Trophoblast cell (in vitro differentiated cells and primary cell): ENCODE measurements around the gene DNPH1.
A peak's percentile ranks its signal among the peaks of the same experiment; 100 is the strongest.

Source experiments
- DNase-seq, 2 donors: peaks; one replicate each; pipeline ENCODE4 v3.0.0-alpha.2; 2016
- H2AFZ ChIP-seq: 2 replicates; pipeline ENCODE4 v1.6.1; 2013; ENCODE audit warnings: low read length, moderate library complexity, mild to moderate bottlenecking; ENCODE audit not compliant: insufficient read depth, poor library complexity
- H2AK5ac ChIP-seq: 2 replicates; pipeline ENCODE4 v1.6.1; 2013; ENCODE audit warnings: mild to moderate bottlenecking, low read length
- H2BK120ac ChIP-seq: 2 replicates; pipeline ENCODE4 v1.6.1; 2013; ENCODE audit warnings: low read length, mild to moderate bottlenecking, moderate library complexity; ENCODE audit not compliant: insufficient read depth, poor library complexity
- H2BK12ac ChIP-seq: 2 replicates; pipeline ENCODE4 v1.6.1; 2013; ENCODE audit warnings: mild to moderate bottlenecking, low read length, moderate library complexity
- H2BK5ac ChIP-seq: 2 replicates; pipeline ENCODE4 v1.6.1; 2013; ENCODE audit warnings: low read length, low read depth, moderate library complexity, mild to moderate bottlenecking; ENCODE audit not compliant: poor library complexity
- H3K14ac ChIP-seq: 2 replicates; pipeline ENCODE4 v1.6.1; 2013; ENCODE audit warnings: mild to moderate bottlenecking, low read length
- H3K18ac ChIP-seq: 2 replicates; pipeline ENCODE4 v1.6.1; 2013; ENCODE audit warnings: mild to moderate bottlenecking, low read length
- H3K23ac ChIP-seq: 2 replicates; pipeline ENCODE4 v1.6.1; 2013; ENCODE audit warnings: low read length
- H3K27ac ChIP-seq: 2 replicates; pipeline ENCODE4 v1.5.1; 2013; ENCODE audit warnings: low read depth, mild to moderate bottlenecking, inconsistent platforms, low read length, moderate library complexity
- H3K27me3 ChIP-seq: 2 replicates; pipeline ENCODE4 v1.6.1; 2013; ENCODE audit warnings: inconsistent platforms, mild to moderate bottlenecking, low read length, moderate library complexity; ENCODE audit not compliant: insufficient read depth
- H3K36me3 ChIP-seq, 2 experiments: 1 replicate in 1 of 2; 2 replicates in 1 of 2; pipeline ENCODE4 v1.6.1; 2013; ENCODE audit warnings: low read length in 2 of 2, mild to moderate bottlenecking in 2 of 2, moderate library complexity in 1 of 2; ENCODE audit not compliant: insufficient read depth in 2 of 2, control insufficient read depth in 1 of 2
- H3K4ac ChIP-seq: 2 replicates; pipeline ENCODE4 v1.6.1; 2013; ENCODE audit warnings: low read depth, mild to moderate bottlenecking, low read length, moderate library complexity
- H3K4me1 ChIP-seq, 2 experiments: 1 replicate in 1 of 2; 2 replicates in 1 of 2; pipeline ENCODE4 v1.6.1; 2013; ENCODE audit warnings: low read length in 2 of 2, mild to moderate bottlenecking in 2 of 2, moderate library complexity in 1 of 2; ENCODE audit not compliant: insufficient read depth in 2 of 2, control insufficient read depth in 1 of 2
- H3K4me2 ChIP-seq: 2 replicates; pipeline ENCODE4 v1.6.1; 2013; ENCODE audit warnings: inconsistent platforms, mild to moderate bottlenecking, low read length, moderate library complexity
- H3K4me3 ChIP-seq: 2 replicates; pipeline ENCODE4 v1.5.1; 2013; ENCODE audit warnings: mild to moderate bottlenecking, low read depth, low read length, inconsistent platforms
- H3K79me1 ChIP-seq: one replicate; pipeline ENCODE4 v1.6.1; 2013; ENCODE audit warnings: low read length
- H3K79me2 ChIP-seq: 2 replicates; pipeline ENCODE4 v1.6.1; 2013; ENCODE audit warnings: low read length, mild to moderate bottlenecking; ENCODE audit not compliant: control insufficient read depth, insufficient read depth, poor library complexity
- H3K9ac ChIP-seq: 2 replicates; pipeline ENCODE4 v1.6.1; 2013; ENCODE audit warnings: mild to moderate bottlenecking, low read length
- H3K9me3 ChIP-seq: 2 replicates; pipeline ENCODE4 v1.6.1; 2013; ENCODE audit warnings: low read depth, mild to moderate bottlenecking, control low read depth, inconsistent platforms, low read length; ENCODE audit not compliant: insufficient read depth
- H4K12ac ChIP-seq: 2 replicates; pipeline ENCODE4 v1.6.1; 2013; ENCODE audit warnings: low read depth, mild to moderate bottlenecking, low read length, moderate library complexity
- H4K8ac ChIP-seq: 2 replicates; pipeline ENCODE4 v1.6.1; 2013; ENCODE audit warnings: low read depth, mild to moderate bottlenecking, low read length, moderate library complexity
- H4K91ac ChIP-seq: one replicate; pipeline ENCODE4 v1.6.1; 2013; ENCODE audit warnings: low read depth, mild to moderate bottlenecking, low read length, moderate library complexity
- WGBS: extraction: QIAGEN DNeasy Blood & Tissue Kit; methylation state at CpG from one replicate; pipeline ENCODE4 v1.1.7; 2013; ENCODE audit warnings: missing lambda C conversion rate; ENCODE audit not compliant: insufficient read length, insufficient coverage; ENCODE audit errors: extremely low coverage; 5-methylcytosine and 5-hydroxymethylcytosine counted together

DNPH1 gene

GRCh38 chr6:43185391-43185985 lies 43.8 kb downstream of the DNPH1 start:
- Histone ChIP-seq H3K79me2 (peaks cover 6% of the 10 kb centered on the region), H2BK120ac (no peak overlapping the region), H4K91ac (no peak overlapping the region), H2BK5ac (no peak overlapping the region), H3K36me3 (peaks cover 19 to 33% of the 10 kb centered on the region in 2 experiments), H2BK12ac (no peak overlapping the region), H3K18ac (no peak overlapping the region), H3K23ac (no peak overlapping the region), H4K12ac (no peak overlapping the region), H3K4me2 (no peak overlapping the region), H3K27ac (no peak overlapping the region), H3K79me1 (peaks cover 9% of the 10 kb centered on the region), H2AK5ac (no peak overlapping the region), H3K4me1 (peaks cover 5 to 8% of the 10 kb centered on the region in 2 experiments), H3K27me3 (no peaks in the 10 kb centered on the region), H4K8ac (no peak overlapping the region), H3K14ac (no peak overlapping the region), H3K4me3 (no peak overlapping the region), H3K9ac (no peak overlapping the region), H2AFZ (no peak overlapping the region), H3K4ac (no peak overlapping the region), H3K9me3 (no peaks in the 10 kb centered on the region)
- WGBS, result no CpG with 5 or more reads among the region's 5 CpGs
- DNase-seq, result no peak

GRCh38 chr6:43184268-43184985 lies 44.9 kb downstream of the DNPH1 start:
- Histone ChIP-seq H4K12ac (no peak overlapping the region), H2BK12ac (no peak overlapping the region), H2AK5ac (no peak overlapping the region), H3K36me3 (peaks cover 22 to 39% of the 10 kb centered on the region in 2 experiments), H3K79me2 (peaks cover 6% of the 10 kb centered on the region), H3K14ac (no peak overlapping the region), H3K79me1 (peaks cover 9% of the 10 kb centered on the region), H2BK5ac (no peak overlapping the region), H3K27me3 (no peaks in the 10 kb centered on the region), H3K4ac (no peak overlapping the region), H4K91ac (no peak overlapping the region), H3K4me1 (peaks cover 5 to 8% of the 10 kb centered on the region in 2 experiments), H3K9ac (no peak overlapping the region), H3K4me3 (no peak overlapping the region), H3K18ac (no peak overlapping the region), H3K4me2 (no peak overlapping the region), H4K8ac (no peak overlapping the region), H3K23ac (no peak overlapping the region), H3K27ac (no peak overlapping the region), H2BK120ac (no peak overlapping the region), H3K9me3 (no peaks in the 10 kb centered on the region), H2AFZ (no peak overlapping the region)
- peak; percentile 81 to 90 for DNase-seq
- WGBS, result no CpG with 5 or more reads among the region's 21 CpGs

- Histone ChIP-seq H3K79me1 (peaks cover 9% of the 10 kb centered on the region), H3K4ac (no peak overlapping the region)
These were observed 45.8 kb downstream of the DNPH1 start for GRCh38 chr6:43183441-43183840.

GRCh38 chr6:43181942-43182860 lies 47.1 kb downstream of the DNPH1 start, which contains the start of gene CUL9:
Gene CUL9 (plus strand): TSS chr6:43182196. CDS start chr6:43184311, 2,115 bp downstream.
- Histone ChIP-seq H3K4me1 (peaks cover 5 to 8% of the 10 kb centered on the region in 2 experiments), H2BK5ac (no peak within 1 kb of the TSS)
- WGBS, result no CpG with 5 or more reads among the region's 51 CpGs

More at GRCh38 chr6:43183441-43183840, 45.8 kb downstream of the DNPH1 start:
- H3K79me2 ChIP-seq, result peaks cover 6% of the 10 kb centered on the region
- no peaks in the 10 kb centered on the region for H3K9me3 ChIP-seq
- DNase-seq, result no peak
- peaks cover 29 to 46% of the 10 kb centered on the region in 2 experiments for H3K36me3 ChIP-seq
- H3K27me3 ChIP-seq, result no peaks in the 10 kb centered on the region
- no peak overlapping the region for H2BK12ac ChIP-seq
- H4K12ac ChIP-seq, result no peak overlapping the region
- H3K9ac ChIP-seq, result no peak overlapping the region
- H3K4me3 ChIP-seq, result no peak overlapping the region
- H3K4me2 ChIP-seq, result no peak overlapping the region
- H3K14ac ChIP-seq, result no peak overlapping the region
- H3K27ac ChIP-seq, result no peak overlapping the region
- no peak overlapping the region for H2BK120ac ChIP-seq
- peak overlapping the region; percentile 3 for H4K8ac ChIP-seq
- no CpG with 5 or more reads among the region's 4 CpGs for WGBS
- H3K18ac ChIP-seq, result no peak overlapping the region
- H3K4me1 ChIP-seq, result peaks cover 5 to 8% of the 10 kb centered on the region in 2 experiments
- H2AFZ ChIP-seq, result no peak overlapping the region
- H2AK5ac ChIP-seq, result no peak overlapping the region
- H3K23ac ChIP-seq, result no peak overlapping the region
- no peak overlapping the region for H2BK5ac ChIP-seq
- no peak overlapping the region for H4K91ac ChIP-seq

More at GRCh38 chr6:43181942-43182860, 47.1 kb downstream of the DNPH1 start, which contains the start of gene CUL9:
- Histone ChIP-seq H3K14ac (peak within 1 kb of the TSS; percentile 82), H4K91ac (peak within 1 kb of the TSS; percentile 74), H3K79me1 (peaks cover 9% of the 10 kb centered on the region), H2BK12ac (peak within 1 kb of the TSS; percentile 10), H3K9me3 (no peaks in the 10 kb centered on the region), H3K9ac (peak within 1 kb of the TSS; percentile 61), H3K4me2 (peak within 1 kb of the TSS; percentile 78), H3K27ac (peak within 1 kb of the TSS; percentile 19), H2AFZ (peak within 1 kb of the TSS; percentile 69), H3K79me2 (peaks cover 6% of the 10 kb centered on the region), H3K4ac (peak within 1 kb of the TSS; percentile 78), H3K18ac (peak within 1 kb of the TSS; percentile 62), H3K36me3 (peaks cover 29 to 42% of the 10 kb centered on the region in 2 experiments), H4K8ac (peak within 1 kb of the TSS; percentile 95), H4K12ac (peak within 1 kb of the TSS; percentile 83), H3K23ac (no peak within 1 kb of the TSS), H3K4me3 (peak within 1 kb of the TSS; percentile 74), H3K27me3 (no peaks in the 10 kb centered on the region), H2AK5ac (peak within 1 kb of the TSS; percentile 28), H2BK120ac (no peak within 1 kb of the TSS)
- peak; percentile 63 to 77 for DNase-seq
